Activated CD4-positive, alpha-beta T cell treated with anti-CD3 and anti-CD28 coated beads for 24 hours (primary cell): ENCODE data around the gene IGSF8.
"Not testable (repeated sequence)": the region's sequence is repeated elsewhere in the genome, so short reads cannot be mapped to it uniquely, and the experiment has no call there.

ENCODE experiments used
- DNase-seq, 2 donors: peaks; one replicate each; pipeline ENCODE4 v3.0.0-alpha.2; 2020; ENCODE audit warnings: low read depth in 2 of 2

Gene IGSF8

DNA sequence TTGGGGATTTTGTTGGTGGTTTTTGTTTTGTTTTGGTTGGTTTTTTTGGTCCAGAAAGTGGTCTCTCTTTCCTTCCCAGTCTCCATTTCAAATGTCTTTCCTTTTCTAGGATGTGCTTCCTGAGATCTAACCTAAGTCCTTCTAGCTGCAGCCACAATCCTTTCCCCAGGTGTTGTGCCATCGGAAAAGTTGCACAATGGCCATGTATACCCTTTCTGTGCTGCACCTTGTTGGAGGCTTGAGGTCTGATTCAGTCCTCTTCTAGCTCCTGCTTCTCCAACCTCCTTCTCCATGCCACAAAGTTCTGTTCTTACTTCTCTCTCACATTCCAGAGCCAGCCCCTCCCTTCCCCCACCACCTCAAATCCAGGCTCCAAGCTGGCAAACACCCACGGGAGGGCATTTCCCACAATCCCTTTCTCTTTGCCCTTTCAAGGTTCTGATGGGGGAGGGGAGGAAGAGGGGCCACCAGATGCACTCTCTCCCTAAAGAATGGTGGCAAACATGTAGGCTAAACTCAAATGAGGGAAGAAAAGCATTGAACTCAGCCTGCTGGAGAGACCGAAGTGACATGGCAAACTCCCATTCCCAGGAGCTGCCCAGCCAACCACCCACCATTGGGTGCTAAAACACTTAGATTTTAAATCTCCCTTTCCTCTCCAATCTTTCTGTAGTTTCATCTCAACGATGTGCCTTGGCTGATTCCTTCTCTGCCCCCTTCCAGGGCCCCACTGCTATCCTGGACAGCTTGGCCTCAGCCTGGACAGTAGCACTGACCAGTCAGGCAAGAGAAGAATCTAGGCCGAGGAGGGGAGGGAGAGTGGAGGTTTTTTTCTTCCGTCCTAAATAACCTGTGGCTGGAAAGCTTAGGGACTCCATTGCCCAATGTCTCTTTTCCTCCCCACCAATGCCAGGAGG lies 31.3 kb downstream of the IGSF8 start:
- no peak for DNase-seq

DNA sequence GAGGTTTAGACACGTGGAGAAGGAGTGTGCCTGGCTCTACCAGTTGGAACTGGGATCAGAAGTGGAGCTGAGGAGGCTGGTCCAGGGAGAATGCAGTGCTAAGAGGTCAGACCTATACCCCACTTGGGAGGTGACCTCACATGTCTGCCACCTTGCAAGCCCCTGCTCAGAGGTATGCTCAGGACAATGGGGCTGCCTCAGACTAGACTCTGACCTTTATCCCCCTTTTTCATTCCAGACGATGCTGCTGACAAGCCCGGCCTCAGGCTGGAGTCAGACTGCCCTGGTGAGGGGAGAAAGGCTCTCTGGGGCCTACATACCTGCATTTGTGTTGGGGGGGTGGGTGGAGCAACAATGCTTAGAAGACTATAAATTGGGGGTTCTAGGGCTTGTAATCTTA lies 33.7 kb downstream of the IGSF8 start:
- no peak for DNase-seq

DNA sequence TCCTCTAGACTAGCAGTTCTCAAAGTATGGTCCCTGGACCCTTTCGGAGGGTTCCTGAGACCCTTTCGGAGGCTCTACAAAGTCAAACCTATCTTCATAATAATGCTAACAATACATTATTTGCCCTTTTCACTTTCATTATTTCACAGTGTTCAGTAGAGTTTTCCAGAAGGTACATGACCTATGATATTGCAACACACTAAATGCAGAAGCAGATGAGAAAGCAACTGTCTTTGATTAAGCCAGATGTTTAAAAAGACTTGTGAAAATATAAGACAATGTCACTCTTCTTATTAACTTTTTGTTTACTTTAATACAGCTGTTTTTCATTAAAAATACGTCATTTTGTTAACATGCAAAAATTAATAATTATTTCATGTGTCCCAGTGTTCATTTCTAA lies 34.3 kb downstream of the IGSF8 start:
- DNase-seq: no peak

DNA sequence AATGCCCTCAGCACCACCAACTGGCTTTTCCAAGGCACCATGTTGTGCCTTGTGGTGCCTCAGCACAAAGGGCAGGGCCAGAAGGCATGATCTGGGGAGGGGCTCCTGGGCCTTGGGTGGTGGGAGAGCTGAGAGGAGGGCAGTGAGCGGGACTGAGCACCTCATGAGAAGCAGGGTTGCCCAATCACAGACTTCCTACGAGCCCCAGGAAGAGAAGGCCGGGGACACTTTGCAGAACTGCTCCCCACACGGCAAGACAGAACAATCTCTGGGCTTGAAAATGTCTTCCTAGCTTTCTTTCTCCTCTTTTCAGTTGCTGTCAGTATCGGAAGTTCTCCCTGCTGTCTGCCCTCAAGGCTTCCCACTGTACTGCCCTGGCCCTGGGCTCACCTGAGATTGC lies 35.2 kb downstream of the IGSF8 start:
- DNase-seq: no peak

DNA sequence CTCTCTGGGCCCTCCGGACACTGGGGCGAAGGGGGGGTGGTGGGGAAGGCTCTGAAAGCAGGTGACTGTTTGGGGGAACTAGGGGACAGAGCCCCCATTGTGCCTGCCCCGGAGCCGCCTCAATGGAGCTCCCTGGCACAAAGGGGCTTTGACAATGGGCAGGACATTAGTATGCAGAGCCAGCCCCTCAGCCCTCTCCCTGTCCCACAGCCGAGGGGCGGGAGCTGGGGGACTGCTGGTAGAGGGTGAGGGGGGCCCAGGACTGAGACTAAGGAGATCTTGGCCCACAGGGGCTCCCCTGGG lies 36.2 kb downstream of the IGSF8 start:
- DNase-seq: no peak

DNA sequence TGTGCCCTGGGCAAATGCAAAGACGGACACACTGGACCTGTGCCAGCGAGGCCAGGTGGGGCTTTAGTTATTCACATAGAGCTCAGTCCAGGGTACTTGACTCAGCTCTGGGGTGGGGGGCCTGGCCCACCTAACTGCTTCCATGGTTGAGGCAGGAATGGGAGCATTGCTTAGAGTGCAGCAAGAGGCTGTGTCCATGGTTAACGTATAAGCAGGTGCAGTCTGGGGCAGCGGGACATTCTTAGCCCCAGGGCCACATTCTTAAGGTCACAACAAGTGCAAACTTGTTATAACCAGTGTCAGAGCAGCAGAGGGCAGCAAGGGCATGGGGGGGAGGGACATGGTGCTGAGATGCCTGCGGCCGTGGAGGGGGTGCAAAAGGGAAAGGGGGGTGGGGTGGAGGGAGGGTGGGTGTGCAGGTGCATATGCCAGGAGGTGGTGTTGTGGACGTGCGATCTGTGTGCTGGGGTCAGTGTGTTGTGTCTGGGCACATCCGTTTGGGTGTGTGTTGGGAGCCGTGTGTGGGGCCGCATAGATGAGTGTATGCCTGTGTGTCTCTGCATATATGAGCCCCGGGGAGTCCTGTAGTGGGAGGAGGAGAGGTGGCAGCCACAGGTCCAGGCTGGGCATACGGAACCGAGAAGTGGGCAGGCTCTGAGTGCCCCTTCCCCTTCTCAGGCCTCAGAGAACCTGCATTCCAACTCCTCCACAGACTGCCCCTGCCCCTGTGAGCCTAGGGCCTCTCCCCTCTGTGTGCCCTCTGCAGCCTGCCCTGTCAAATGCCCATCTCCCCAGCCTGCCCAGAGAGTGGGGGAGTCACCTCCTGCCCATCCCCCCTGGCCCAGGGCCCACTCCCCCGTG lies 36.8 kb downstream of the IGSF8 start:
- no peak for DNase-seq

DNA sequence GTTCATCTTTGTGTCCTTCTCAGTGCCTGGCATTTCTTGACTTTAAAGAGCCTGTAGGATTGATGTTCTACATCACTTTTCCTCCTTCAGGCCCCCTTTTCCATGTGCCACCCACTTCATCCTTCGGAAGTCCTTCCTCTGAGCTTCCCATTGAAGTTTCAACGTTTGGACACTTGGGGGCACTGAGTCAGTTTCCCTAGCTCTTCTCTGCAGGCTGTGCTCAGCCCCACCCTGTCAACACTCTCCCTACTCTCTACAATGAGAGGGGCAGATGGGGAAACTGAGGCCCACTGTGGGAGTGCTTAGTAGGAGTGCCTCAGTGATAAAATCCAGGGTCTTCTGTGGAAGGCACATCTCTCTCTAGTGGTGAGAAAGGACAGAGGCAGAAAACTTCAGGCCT lies 40.3 kb downstream of the IGSF8 start:
- no peak for DNase-seq

DNA sequence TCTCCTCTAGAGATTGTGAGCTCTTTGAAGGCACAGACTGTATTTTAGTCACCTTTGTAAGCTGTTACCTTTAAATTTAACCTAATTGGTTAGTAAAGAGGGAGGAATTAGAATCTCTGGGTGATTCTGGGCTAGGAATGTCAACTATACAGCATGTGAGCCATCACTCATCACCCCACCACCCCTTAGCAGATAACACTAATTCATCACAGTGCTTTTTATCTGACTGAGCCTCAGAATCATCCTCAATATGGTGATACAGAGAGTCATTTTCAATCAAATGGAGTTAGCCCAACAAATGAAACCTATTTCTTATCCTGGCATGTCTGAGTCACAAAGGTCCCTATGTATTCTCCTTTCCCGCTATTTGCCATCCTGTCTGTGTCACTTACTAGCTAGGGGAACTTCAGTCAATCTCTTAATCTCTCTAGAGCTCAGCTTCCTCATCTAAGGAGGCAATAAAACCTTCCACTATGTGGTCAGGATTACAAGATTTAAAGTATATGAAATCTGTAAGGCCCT lies 41.7 kb downstream of the IGSF8 start:
- no peak for DNase-seq

DNA sequence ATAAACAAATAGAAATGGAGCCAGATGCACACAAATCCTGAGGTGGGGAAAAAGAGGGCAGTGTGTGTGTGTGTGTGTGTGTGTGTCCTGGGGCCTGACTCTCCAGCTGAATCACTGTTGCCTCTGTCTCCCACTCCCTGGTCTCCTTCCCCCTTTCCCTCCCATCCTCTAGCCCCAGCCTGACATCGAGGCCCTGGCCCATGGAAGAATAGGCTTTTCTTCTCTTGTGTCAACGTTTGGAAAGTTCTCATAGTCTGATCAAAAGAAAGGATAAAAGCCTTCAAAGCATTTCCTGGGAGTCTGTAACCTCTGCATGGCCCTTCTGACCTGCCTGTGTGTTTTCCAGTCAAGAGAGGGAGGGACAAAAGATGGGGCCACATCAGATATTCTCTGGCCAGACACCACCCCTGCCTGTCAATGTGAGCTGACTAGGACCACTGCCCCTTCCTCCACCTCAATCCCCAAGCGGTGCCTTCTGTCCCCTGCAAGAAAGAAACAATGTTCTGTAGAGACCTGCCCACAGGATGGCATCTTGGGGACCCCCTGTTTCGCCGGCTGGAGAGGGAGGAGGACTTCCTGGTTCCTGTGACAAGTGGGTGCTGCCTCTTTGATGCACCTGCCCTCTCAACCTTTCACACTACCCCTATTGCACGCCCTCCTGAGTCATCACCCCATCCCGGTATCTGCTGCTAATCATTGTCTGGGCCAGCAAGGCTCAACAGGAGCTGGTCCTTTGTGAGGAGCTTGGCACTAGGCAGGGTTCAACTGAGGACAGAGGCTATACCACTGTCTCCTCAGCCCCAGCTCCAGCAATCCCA lies 44.7 kb downstream of the IGSF8 start:
- DNase-seq: no peak

DNA sequence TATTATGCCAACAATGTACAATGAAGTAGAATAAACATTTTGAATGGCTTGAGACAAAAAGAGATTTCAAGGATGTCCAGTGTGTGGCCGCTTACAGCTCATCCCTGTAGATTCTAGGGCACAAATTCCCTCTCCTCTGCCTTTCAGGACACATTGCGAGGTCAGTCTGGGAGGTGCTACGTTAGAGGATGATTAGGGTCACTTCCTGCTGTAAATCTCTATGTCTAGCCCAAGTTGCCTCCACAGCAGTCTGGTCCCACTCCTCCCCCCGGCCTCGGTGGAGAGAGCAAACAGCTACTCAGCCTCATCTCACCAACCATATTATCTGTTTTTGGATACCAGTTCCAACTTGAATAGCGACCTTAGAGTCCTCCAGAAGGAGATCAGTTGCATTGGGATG lies 45.5 kb downstream of the IGSF8 start:
- DNase-seq: no peak

DNA sequence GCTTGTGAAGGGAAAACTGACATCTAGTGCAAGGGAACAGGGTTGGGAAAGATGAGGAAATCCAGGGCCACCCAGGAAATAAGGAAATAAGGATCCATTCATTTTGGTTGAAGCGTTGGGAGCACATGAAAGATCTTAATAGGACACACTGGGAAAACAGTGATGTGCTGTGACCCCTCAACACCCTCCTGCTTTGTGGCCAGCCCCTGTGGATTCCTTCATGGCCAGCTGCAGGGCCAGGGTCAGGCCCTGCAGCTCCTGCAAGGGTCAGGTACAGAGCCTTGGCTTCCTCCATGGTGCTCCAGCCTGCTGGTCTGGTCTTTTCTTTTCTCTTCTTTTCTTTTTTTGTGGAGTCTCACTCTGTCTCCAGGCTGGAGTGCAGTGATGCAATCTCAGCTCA lies 47.8 kb downstream of the IGSF8 start:
- DNase-seq: no peak

DNA sequence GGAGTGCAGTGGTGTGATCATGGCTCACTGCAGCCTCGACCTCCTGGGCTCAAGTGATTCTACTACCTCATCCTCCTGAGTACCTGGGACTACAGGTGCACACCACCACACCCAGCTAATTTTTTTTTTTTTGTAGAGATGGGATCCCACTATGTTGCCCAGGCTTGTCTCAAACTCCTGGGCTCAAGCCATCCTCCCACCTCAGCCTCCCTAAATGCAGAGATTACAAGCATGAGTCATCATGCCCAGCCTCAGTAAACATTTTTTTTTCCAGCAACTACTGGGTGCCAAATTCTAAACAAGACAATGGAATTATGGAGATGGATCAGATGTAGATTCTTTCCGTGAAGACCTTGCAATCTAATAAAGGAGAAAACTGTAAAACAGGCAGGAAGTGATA lies 48.2 kb downstream of the IGSF8 start:
- DNase-seq: not testable (repeated sequence)

DNA sequence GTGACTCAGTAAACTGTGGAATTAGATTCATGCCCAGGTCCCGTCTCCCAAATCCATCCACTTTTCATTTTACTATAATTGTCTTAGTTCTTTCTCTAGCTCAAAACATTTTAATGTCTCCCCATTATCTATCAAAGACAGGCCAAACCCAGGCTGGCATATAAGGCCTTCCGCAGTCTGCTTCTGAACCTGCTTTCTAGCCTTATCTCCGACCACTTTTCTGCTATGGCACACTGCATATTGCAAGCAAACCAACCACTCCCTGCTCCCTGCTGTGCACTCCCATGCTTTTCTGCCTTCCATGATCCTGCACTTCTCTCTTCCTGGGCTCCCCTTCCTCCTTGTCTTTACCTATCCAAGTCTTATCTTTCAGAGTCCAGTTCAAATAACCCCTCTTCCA lies 49.3 kb downstream of the IGSF8 start:
- DNase-seq: no peak

DNA sequence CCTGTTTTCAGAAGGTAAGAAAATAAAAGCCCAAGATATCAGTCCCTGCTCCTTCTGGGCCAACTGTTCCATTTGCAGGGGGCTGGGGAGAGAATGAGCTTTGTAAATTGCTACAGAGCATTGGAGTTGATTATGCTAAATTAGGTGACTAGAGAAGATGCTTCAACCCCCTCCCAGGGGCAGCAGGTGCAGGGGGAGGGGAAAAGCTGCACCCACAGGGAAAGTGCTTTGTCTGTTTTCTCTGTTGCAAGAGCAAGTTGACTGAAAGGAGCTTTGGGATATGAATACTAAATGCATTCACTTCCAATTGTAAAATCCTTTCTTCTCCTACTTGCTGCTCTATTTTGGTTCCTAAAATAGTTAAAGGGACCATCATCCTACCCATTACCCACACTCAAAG lies 50.1 kb downstream of the IGSF8 start:
- DNase-seq: no peak

DNA sequence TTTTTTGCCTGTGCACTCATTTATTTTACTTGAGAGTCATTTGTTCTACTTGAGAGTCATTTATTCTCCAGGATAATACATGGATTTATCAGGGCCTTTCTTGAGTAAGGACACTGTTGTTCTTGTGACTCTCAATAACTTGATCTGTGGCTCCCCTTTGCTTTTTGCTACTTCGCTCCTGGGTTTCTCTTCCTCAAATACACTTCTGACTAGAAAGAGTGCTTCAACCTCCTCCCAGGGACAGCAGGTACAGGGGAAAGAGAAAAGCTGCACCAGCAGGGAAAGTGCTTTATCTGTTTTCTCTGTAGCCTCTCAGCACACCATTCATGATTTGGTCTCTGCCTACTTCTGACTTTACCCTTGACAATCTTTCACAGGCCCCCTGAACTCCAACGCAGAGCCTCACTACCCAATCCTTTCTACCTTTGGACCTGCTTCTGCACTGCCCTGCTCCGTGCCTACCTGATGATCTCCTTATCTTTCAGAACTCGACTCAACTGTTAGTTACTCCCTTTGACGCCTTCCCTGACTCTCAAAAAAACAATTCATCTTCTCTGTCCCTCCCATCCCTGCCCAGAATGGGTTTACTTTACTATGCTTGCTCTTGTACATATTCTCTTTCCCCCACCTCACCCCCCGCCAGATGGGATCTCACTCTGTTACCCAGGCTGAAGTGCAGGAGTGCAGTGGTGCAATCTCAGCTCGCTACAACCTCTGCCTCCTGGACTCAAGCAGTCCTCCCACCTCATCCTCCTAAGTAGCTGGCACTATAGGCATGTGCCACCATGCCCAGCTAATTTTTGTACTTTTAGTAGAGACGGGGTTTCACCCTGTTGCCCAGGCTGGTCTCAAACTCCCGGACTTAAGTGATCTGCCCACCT lies 51.1 kb downstream of the IGSF8 start:
- no peak for DNase-seq

DNA sequence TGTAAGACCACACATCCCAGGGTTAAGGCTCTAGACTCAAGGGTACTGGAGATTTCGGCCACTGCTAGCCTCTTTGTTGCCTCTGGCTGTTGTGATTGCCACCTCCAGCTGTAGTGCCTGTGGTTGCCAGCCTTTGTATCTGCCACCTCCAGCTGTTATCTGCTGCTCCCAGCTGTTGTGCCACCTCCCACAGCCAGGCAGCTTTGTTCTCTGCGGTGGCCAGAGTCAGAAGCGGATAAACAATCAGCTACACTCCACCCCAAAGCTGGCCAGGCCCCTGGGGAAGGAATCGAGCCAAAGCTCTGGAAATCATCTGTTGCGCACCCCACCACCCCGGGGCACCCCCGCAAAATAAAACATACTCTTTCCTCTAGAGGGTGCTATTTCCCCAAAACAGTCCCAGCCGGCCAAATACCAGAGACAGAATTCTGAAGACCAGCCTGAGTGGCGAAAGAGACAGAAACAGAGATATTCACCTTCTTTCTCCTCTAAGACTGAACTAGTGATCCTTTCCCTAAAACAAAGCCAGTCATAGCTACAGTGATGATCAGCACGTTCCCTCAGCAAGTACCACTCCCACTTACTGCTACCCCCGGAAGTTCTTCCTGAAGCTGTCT lies 51.8 kb downstream of the IGSF8 start:
- no peak for DNase-seq

DNA sequence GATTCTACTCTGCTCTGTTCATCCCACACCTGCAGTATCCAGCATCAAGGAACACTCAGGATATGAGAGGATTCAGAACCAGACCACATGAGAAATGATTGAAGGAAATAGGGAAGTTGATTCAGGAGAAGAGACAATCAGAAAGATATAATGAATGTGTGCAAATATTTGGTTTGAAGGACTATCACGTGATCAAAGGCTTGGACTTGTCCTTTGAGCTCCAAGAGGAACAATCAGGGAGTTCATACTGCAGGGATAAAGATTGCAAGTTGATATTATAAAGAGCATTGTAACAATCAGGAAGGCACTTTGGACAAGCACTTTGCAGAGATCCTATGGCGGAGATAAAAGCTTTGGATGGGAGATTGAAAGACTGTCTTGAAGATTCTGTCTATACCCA lies 52.8 kb downstream of the IGSF8 start:
- no peak for DNase-seq

DNA sequence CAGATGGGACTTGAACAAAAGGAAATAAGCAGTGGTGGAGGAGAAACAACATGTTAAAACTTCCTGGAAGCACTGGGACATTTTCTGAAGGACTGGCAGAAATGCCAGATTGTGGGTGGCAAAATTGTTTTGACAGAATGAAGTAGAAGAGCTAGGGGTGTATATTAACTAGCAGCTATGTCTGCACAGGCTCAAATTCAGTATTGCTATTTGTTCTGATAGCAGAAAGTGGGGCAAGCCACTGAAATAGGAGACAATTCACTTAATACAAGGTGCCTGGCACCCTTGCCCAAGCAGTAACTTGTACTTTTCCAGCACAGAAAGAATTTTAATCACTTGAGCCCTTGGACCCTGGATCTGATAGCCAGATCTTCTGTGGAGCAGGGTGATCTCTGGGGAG lies 54.9 kb downstream of the IGSF8 start:
- no peak for DNase-seq
